ENCODE data around the gene PRKACB. TPM values are rescaled to one million over a fixed set of nuclear protein-coding genes. Genes with fewer than 3 reads are reported as not detected.

PRKACB gene
- total RNA-seq, 1 experiment from 2014 or later: 8.8 TPM

GRCh38 chr1:84155517-84155916, 11.4 kb downstream of the PRKACB start:
- DNase-seq (ENCODE audit: low read depth): no peak

GRCh38 chr1:84156210-84156621, 12.1 kb downstream of the PRKACB start:
- DNase-seq (ENCODE audit: low read depth): peak; percentile 94

- DNase-seq (ENCODE audit: low read depth): no peak
Observed at GRCh38 chr1:84159533-84160240, 15.6 kb downstream of the PRKACB start.

- DNase-seq (ENCODE audit: low read depth): no peak
Observed at GRCh38 chr1:84162295-84162694, 18.2 kb downstream of the PRKACB start.

- DNase-seq (ENCODE audit: low read depth): no peak
Observed at GRCh38 chr1:84163123-84163931, 19.3 kb downstream of the PRKACB start.

DNA sequence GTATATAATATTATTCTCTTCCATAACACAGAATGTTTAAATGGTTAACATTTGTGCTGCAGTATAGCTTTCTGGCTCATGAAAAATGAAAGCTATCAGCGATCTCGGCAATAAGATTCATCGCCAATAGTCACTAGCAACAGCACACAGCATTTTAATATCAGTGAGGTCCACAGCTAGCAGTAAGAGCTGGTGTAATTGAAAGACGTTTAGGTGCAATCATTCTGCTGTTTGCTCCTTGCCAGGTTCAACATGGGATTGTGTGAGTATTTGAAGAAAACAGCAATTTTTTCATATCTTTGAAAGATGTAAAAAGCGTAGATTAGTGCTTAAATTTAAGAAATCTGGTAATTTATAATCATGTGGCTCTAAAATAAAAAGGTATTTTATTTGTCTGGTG, 20.1 kb downstream of the PRKACB start:
- no peak for DNase-seq (ENCODE audit: low read depth)

DNA sequence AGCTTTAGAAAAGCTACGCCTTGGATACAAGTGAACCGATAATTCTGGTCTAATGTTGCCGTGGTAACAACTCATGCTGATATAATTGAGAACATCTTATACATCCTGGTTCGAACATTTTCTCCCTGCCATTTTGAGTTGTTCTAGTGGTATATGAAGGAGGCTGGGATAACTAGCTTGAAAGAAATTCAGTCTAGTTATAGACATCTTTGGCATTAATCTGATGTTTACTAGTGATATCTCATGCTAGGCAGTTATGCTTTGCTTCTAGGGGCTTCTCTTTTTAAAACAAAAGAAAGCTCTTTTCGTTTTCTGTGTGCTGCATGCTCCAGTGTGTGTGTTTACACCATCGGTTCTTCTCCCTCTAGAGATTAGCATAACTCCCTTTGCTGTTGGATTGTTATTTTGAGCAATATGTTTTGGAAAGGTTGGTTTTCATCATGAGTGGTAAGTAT, 20.5 kb downstream of the PRKACB start:
- DNase-seq (ENCODE audit: low read depth): no peak

GRCh38 chr1:84165601-84166000, 21.5 kb downstream of the PRKACB start:
- no peak for DNase-seq (ENCODE audit: low read depth)

GRCh38 chr1:84166797-84167196, 22.7 kb downstream of the PRKACB start:
- no peak for DNase-seq (ENCODE audit: low read depth)

- no peak for DNase-seq (ENCODE audit: low read depth)
Observed at GRCh38 chr1:84168783-84169182, 24.7 kb downstream of the PRKACB start.

- no peak for DNase-seq (ENCODE audit: low read depth)
Observed at GRCh38 chr1:84170171-84170570, 26.1 kb downstream of the PRKACB start.

DNA sequence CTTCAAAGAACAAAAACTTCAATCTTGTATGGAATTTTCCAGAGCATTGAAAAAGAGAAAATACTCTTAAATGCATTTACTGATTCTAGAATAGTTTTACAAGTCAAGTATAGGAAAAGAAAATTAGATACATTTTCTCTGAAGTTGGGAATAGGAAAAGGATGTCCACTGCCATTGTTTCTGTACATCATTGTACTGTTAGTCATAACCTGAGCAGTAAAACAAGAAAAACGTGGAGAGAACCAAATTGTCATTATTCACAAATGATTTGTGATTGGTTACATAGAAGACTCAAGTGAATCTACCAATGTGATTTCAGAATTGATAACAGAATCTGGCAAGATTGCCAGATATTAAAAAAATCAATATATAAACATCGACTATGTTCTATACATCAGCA, 27.4 kb downstream of the PRKACB start:
- no peak for DNase-seq (ENCODE audit: low read depth)

GRCh38 chr1:84174051-84174556, 30.0 kb downstream of the PRKACB start:
- peak; percentile 91 for DNase-seq (ENCODE audit: low read depth)

GRCh38 chr1:84181350-84182005, 37.4 kb downstream of the PRKACB start:
- DNase-seq (ENCODE audit: low read depth): no peak

DNA sequence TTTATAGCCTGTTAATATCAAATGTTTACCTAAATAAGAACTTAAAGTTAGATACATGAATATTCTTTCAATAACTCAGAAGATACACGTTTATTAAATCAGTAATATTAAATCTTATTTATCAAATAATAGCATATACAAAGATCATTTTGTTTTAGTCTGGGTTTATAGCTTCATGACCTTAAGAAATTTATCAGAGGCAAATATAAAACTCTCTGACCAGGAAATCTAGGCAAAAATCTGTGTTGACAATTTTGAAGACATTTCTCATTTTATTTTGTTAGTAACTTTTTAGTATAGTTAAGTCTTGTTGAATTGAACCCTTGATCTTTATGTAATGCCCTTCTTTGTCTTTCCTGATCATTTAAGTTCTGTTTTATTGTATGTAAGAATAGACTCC, 46.4 kb downstream of the PRKACB start:
- DNase-seq (ENCODE audit: low read depth): no peak

GRCh38 chr1:84192681-84193080, 48.6 kb downstream of the PRKACB start:
- DNase-seq (ENCODE audit: low read depth): no peak

DNA sequence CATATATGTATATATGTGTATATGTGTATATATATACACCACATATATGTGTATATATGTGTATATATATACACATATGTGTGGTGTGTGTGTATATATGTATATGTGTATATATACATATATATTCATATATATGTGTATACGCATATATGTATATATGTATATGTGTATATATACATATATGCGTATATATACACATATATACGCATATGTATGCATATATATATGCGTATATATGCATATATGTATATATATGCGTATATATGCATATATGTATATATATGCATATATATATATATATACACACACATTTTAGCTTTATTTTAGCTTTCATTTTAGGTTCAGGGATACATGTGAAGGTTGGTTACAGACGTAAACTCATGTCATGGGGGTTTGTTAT, 54.8 kb downstream of the PRKACB start:
- DNase-seq (ENCODE audit: low read depth): no peak

- DNase-seq (ENCODE audit: low read depth): no peak
Observed at GRCh38 chr1:84199257-84199656, 55.2 kb downstream of the PRKACB start.

- DNase-seq (ENCODE audit: low read depth): no peak
Observed at GRCh38 chr1:84202126-84202525, 58.1 kb downstream of the PRKACB start.

DNA sequence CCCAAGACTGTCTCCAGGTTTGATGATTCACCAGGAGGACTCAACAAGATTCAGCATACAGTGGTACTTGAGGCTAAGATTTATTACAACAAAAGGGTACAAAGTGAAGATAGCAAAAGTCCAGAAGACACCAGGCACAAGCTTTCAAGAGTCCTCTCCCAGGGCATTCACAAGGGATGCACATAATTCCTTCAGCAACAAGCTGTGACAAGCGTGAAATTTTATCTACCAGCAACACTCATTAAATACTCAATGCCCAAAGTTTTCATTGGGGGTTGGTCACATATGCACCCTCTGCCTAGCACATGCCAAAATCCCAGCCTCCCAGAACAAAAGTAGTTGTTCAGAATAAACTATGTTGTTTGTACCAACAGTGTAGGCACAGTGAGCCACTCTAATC, 62.3 kb downstream of the PRKACB start:
- DNase-seq (ENCODE audit: low read depth): no peak

- peak; percentile 71 for DNase-seq (ENCODE audit: low read depth)
Observed at GRCh38 chr1:84208935-84209334, 64.9 kb downstream of the PRKACB start.
